GM23338 (cell line): ENCODE results near the gene IFITM10. TPM values are rescaled to one million over a fixed set of nuclear protein-coding genes. Genes with fewer than 3 reads are reported as not detected.

Experiments used
- ATAC-seq: fragments of 200-7000 bp; cut with Tn5 transposase; 3 replicates; pipeline ENCODE4 v1.9.1; 2020
- DNase-seq: peaks from one replicate; pipeline ENCODE4 v3.0.0-alpha.2; 2015; ENCODE audit warnings: low spot score
- H2AFZ ChIP-seq: fragments of 200-600 bp; sonication (generic); 2 replicates; pipeline ENCODE4 v1.8.0; 2016; ENCODE audit warnings: antibody characterized with exemption, mild to moderate bottlenecking, moderate library complexity
- H3F3A ChIP-seq: fragments of 200-600 bp; sonication (generic); replicated peaks from 2 replicates; pipeline ENCODE4 v1.8.0; 2017; ENCODE audit warnings: antibody characterized with exemption, mixed run types, low read depth
- H3K27ac ChIP-seq: fragments of 200-600 bp; sonication (generic); 2 replicates; pipeline ENCODE4 v1.6.1; 2016; ENCODE audit warnings: low read depth
- H3K27me3 ChIP-seq: fragments of 200-600 bp; sonication (generic); 2 replicates; pipeline ENCODE4 v1.8.0; 2016; ENCODE audit warnings: mild to moderate bottlenecking, mixed run types, moderate library complexity; ENCODE audit not compliant: insufficient read depth
- H3K36me3 ChIP-seq: fragments of 200-600 bp; sonication (generic); 2 replicates; pipeline ENCODE4 v1.8.0; 2016; ENCODE audit warnings: mild to moderate bottlenecking; ENCODE audit not compliant: insufficient read depth
- H3K4me1 ChIP-seq: fragments of 200-600 bp; sonication (generic); 2 replicates; pipeline ENCODE4 v1.8.0; 2016; ENCODE audit warnings: mild to moderate bottlenecking, moderate library complexity; ENCODE audit not compliant: insufficient read depth
- H3K4me2 ChIP-seq: fragments of 200-600 bp; sonication (generic); 2 replicates; pipeline ENCODE4 v1.7.1; 2017; ENCODE audit warnings: mixed run types
- H3K4me3 ChIP-seq: fragments of 200-600 bp; sonication (generic); 2 replicates; pipeline ENCODE4 v1.6.1; 2016; ENCODE audit warnings: mixed run types
- H3K79me2 ChIP-seq: fragments of 200-600 bp; sonication (generic); replicated peaks from 2 replicates; pipeline ENCODE4 v1.8.0; 2017; ENCODE audit warnings: mild to moderate bottlenecking; ENCODE audit not compliant: insufficient read depth
- H3K9me2 ChIP-seq: fragments of 200-600 bp; sonication (generic); 2 replicates; pipeline ENCODE4 v1.8.0; 2017; ENCODE audit not compliant: insufficient read depth
- H4K20me1 ChIP-seq: fragments of 200-600 bp; sonication (generic); replicated peaks from 2 replicates; pipeline ENCODE4 v1.8.0; 2017; ENCODE audit warnings: mild to moderate bottlenecking; ENCODE audit not compliant: insufficient read depth
- H3K27ac Mint-ChIP-seq: 2 replicates; pipeline ENCODE4 v1.8.0; 2020; ENCODE audit warnings: inconsistent platforms, mild to moderate bottlenecking, moderate library complexity, mixed read lengths
- H3K27me3 Mint-ChIP-seq: 3 replicates; pipeline ENCODE4 v1.8.0; 2022; ENCODE audit warnings: low read depth, mild to moderate bottlenecking, moderate library complexity, mixed read lengths, inconsistent platforms; ENCODE audit not compliant: insufficient read depth, poor library complexity
- H3K36me3 Mint-ChIP-seq: 3 replicates; pipeline ENCODE4 v1.8.0; 2021; ENCODE audit warnings: low read depth, mild to moderate bottlenecking, inconsistent platforms, moderate library complexity, mixed read lengths
- H3K4me1 Mint-ChIP-seq: 3 replicates; pipeline ENCODE4 v1.8.0; 2020; ENCODE audit warnings: mild to moderate bottlenecking, inconsistent platforms, mixed read lengths
- H3K4me3 Mint-ChIP-seq: 3 replicates; pipeline ENCODE4 v1.8.0; 2021; ENCODE audit warnings: moderate library complexity, mild to moderate bottlenecking, inconsistent platforms, mixed read lengths
- H3K9me3 Mint-ChIP-seq: 3 replicates; pipeline ENCODE4 v1.8.0; 2020; ENCODE audit warnings: moderate library complexity, mild to moderate bottlenecking, inconsistent platforms, mixed read lengths
- CREB1 ChIP-seq: fragments of 250-450 bp; sonication (Bioruptor Pico); IDR thresholded peaks from 2 replicates; pipeline ENCODE4 v1.5.0; 2020; ENCODE audit warnings: low read depth, mild to moderate bottlenecking, moderate library complexity
- ETS1 ChIP-seq: IDR thresholded peaks from 2 replicates; pipeline ENCODE4 v1.6.1; 2016; ENCODE audit warnings: antibody characterized with exemption
- EZH2 ChIP-seq: fragments of 200-600 bp; sonication (generic); IDR thresholded peaks from one replicate; pipeline ENCODE4 v1.8.0; 2017; ENCODE audit warnings: antibody characterized with exemption, mild to moderate bottlenecking, low read depth; ENCODE audit not compliant: unreplicated experiment
- EZH2phosphoT487 ChIP-seq: fragments of 200-600 bp; sonication (generic); IDR thresholded peaks from one replicate; pipeline ENCODE4 v1.8.1; 2018; ENCODE audit warnings: antibody characterized with exemption; ENCODE audit not compliant: unreplicated experiment
- JUNB ChIP-seq: IDR thresholded peaks from one replicate; pipeline ENCODE4 v1.6.1; 2016; ENCODE audit warnings: antibody characterized with exemption; ENCODE audit not compliant: unreplicated experiment
- NANOG ChIP-seq: IDR thresholded peaks from 2 replicates; pipeline ENCODE4 v1.6.1; 2016; ENCODE audit warnings: antibody characterized with exemption, borderline replicate concordance
- POLR2AphosphoS5 ChIP-seq: IDR thresholded peaks from 2 replicates; pipeline ENCODE4 v1.6.1; 2016; ENCODE audit warnings: antibody characterized with exemption, low read depth
- REST ChIP-seq: IDR thresholded peaks from one replicate; pipeline ENCODE4 v1.6.1; 2018; ENCODE audit warnings: antibody characterized with exemption; ENCODE audit not compliant: unreplicated experiment
- ZNF114 ChIP-seq: fragments of 250-450 bp; sonication (Bioruptor Pico); IDR thresholded peaks from 2 replicates; pipeline ENCODE4 v1.5.0; 2020; ENCODE audit warnings: mild to moderate bottlenecking, moderate library complexity
- ZNF331 ChIP-seq: fragments of 250-450 bp; sonication (Bioruptor Pico); IDR thresholded peaks from 2 replicates; pipeline ENCODE4 v1.5.0; 2020; ENCODE audit warnings: low read depth, mild to moderate bottlenecking, moderate library complexity
- polyA plus RNA-seq: library from polyadenylated mRNA; unstranded; fragments of >200 nt; fragmentation: Nextera tagmentation; extraction: Ambion mirVana; gene quantifications from 2 replicates; pipeline ENCODE4 v1.2.1, GENCODE V29; 2016
- total RNA-seq: library from RNA; depleted of rRNA; stranded (reverse); fragments of >200 nt; shearing (Covaris generic); gene quantifications from 2 replicates; pipeline ENCODE4 v1.2.3, GENCODE V29; 2014
- TF ChIP-seq, protein P1 (sequence below), 2 experiments: fragments of 200-600 bp in 1 of 2; sonication (generic) in 1 of 2; conservative IDR thresholded peaks; 2 replicates each; pipeline versions ENCODE4 v1.5.1 to v1.6.1; 2016 to 2017; ENCODE audit warnings: antibody characterized with exemption in 2 of 2, low read depth in 2 of 2, mild to moderate bottlenecking in 2 of 2, moderate library complexity in 1 of 2
- TF ChIP-seq, protein P2 (sequence below): fragments of 250-450 bp; sonication (Bioruptor Pico); IDR thresholded peaks from 2 replicates; pipeline ENCODE4 v1.5.0; 2020; ENCODE audit warnings: mild to moderate bottlenecking, moderate library complexity

Gene IFITM10
- total and polyA plus RNA-seq, 2 experiments from 2014 or later = 0.06 TPM; not detected in 1

GRCh38 chr11:1753929-1754305, 3.5 kb upstream of the IFITM10 start:
- H3K27me3 ChIP-seq = peaks cover 17% of the 10 kb centered on the region
- H3K4me1 Mint-ChIP-seq = peaks cover 16% of the 10 kb centered on the region; the same call in 2 of the 3 replicates
- no peak for TF ChIP-seq JUNB
- no peak for TF ChIP-seq ETS1
- no peak for TF ChIP-seq ZNF114
- no peak for TF ChIP-seq EZH2
- no peak for TF ChIP-seq NANOG
- TF ChIP-seq, protein P1, sequence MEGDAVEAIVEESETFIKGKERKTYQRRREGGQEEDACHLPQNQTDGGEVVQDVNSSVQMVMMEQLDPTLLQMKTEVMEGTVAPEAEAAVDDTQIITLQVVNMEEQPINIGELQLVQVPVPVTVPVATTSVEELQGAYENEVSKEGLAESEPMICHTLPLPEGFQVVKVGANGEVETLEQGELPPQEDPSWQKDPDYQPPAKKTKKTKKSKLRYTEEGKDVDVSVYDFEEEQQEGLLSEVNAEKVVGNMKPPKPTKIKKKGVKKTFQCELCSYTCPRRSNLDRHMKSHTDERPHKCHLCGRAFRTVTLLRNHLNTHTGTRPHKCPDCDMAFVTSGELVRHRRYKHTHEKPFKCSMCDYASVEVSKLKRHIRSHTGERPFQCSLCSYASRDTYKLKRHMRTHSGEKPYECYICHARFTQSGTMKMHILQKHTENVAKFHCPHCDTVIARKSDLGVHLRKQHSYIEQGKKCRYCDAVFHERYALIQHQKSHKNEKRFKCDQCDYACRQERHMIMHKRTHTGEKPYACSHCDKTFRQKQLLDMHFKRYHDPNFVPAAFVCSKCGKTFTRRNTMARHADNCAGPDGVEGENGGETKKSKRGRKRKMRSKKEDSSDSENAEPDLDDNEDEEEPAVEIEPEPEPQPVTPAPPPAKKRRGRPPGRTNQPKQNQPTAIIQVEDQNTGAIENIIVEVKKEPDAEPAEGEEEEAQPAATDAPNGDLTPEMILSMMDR (conservative IDR thresholded peaks at IDR 0.05; ENCODE audit: low read depth in 2 of 2) = no peak
- no peak for TF ChIP-seq ZNF331 (CRISPR knock-in tag)
- TF ChIP-seq, protein P2, sequence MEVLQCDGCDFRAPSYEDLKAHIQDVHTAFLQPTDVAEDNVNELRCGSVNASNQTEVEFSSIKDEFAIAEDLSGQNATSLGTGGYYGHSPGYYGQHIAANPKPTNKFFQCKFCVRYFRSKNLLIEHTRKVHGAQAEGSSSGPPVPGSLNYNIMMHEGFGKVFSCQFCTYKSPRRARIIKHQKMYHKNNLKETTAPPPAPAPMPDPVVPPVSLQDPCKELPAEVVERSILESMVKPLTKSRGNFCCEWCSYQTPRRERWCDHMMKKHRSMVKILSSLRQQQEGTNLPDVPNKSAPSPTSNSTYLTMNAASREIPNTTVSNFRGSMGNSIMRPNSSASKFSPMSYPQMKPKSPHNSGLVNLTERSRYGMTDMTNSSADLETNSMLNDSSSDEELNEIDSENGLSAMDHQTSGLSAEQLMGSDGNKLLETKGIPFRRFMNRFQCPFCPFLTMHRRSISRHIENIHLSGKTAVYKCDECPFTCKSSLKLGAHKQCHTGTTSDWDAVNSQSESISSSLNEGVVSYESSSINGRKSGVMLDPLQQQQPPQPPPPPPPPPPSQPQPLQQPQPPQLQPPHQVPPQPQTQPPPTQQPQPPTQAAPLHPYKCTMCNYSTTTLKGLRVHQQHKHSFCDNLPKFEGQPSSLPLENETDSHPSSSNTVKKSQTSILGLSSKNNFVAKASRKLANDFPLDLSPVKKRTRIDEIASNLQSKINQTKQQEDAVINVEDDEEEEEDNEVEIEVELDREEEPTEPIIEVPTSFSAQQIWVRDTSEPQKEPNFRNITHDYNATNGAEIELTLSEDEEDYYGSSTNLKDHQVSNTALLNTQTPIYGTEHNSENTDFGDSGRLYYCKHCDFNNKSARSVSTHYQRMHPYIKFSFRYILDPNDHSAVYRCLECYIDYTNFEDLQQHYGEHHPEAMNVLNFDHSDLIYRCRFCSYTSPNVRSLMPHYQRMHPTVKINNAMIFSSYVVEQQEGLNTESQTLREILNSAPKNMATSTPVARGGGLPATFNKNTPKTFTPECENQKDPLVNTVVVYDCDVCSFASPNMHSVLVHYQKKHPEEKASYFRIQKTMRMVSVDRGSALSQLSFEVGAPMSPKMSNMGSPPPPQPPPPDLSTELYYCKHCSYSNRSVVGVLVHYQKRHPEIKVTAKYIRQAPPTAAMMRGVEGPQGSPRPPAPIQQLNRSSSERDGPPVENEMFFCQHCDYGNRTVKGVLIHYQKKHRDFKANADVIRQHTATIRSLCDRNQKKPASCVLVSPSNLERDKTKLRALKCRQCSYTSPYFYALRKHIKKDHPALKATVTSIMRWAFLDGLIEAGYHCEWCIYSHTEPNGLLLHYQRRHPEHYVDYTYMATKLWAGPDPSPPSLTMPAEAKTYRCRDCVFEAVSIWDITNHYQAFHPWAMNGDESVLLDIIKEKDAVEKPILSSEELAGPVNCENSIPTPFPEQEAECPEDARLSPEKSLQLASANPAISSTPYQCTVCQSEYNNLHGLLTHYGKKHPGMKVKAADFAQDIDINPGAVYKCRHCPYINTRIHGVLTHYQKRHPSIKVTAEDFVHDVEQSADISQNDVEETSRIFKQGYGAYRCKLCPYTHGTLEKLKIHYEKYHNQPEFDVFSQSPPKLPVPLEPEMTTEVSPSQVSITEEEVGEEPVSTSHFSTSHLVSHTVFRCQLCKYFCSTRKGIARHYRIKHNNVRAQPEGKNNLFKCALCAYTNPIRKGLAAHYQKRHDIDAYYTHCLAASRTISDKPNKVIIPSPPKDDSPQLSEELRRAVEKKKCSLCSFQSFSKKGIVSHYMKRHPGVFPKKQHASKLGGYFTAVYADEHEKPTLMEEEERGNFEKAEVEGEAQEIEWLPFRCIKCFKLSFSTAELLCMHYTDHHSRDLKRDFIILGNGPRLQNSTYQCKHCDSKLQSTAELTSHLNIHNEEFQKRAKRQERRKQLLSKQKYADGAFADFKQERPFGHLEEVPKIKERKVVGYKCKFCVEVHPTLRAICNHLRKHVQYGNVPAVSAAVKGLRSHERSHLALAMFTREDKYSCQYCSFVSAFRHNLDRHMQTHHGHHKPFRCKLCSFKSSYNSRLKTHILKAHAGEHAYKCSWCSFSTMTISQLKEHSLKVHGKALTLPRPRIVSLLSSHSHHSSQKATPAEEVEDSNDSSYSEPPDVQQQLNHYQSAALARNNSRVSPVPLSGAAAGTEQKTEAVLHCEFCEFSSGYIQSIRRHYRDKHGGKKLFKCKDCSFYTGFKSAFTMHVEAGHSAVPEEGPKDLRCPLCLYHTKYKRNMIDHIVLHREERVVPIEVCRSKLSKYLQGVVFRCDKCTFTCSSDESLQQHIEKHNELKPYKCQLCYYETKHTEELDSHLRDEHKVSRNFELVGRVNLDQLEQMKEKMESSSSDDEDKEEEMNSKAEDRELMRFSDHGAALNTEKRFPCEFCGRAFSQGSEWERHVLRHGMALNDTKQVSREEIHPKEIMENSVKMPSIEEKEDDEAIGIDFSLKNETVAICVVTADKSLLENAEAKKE (CRISPR knock-in tag) = no peak
- no peak for TF ChIP-seq POLR2AphosphoS5
- TF ChIP-seq REST = no peak
- no peak for TF ChIP-seq EZH2phosphoT487
- TF ChIP-seq CREB1 (CRISPR knock-in tag) = no peak
- no peak overlapping the region for H3K27ac Mint-ChIP-seq
- H3F3A ChIP-seq = no peaks in the 10 kb centered on the region
- H3K79me2 ChIP-seq = no peaks in the 10 kb centered on the region
- H3K27ac ChIP-seq = no peak overlapping the region
- ATAC-seq (no peak), DNase-seq (no peak)
- H3K4me3 Mint-ChIP-seq = no peak overlapping the region
- H3K36me3 Mint-ChIP-seq = peaks cover 12% of the 10 kb centered on the region; the same call in 2 of the 3 replicates
- H4K20me1 ChIP-seq = no peaks in the 10 kb centered on the region
- H3K27me3 Mint-ChIP-seq = peaks cover 20% of the 10 kb centered on the region
- no peak overlapping the region for H3K4me2 ChIP-seq
- H3K9me2 ChIP-seq = no peaks in the 10 kb centered on the region
- H3K4me1 ChIP-seq = no peaks in the 10 kb centered on the region; the same call in 1 of the 2 replicates
- no peaks in the 10 kb centered on the region; the same call in 2 of the 3 replicates for H3K9me3 Mint-ChIP-seq
- H2AFZ ChIP-seq = no peak overlapping the region
- H3K4me3 ChIP-seq = no peak overlapping the region
- H3K36me3 ChIP-seq = no peaks in the 10 kb centered on the region
